HepG2 (cell line): ENCODE results near the gene HID1. TPM values are rescaled to one million over a fixed set of nuclear protein-coding genes. Genes with fewer than 3 reads are reported as not detected.

Source experiments
- MAFF ChIP-seq: IDR thresholded peaks from 2 replicates; pipeline ENCODE4 v1.6.1; 2011; ENCODE audit warnings: low read depth, low read length, improper control_type of control experiment
- SRY ChIP-seq: sonication (generic); formaldehyde crosslinking; IDR thresholded peaks from 2 replicates; pipeline ENCODE4 v1.8.0; 2022; ENCODE audit warnings: mild to moderate bottlenecking, missing genetic modification reagents
- ZNF354B ChIP-seq: sonication (generic); formaldehyde crosslinking; IDR thresholded peaks from 2 replicates; pipeline ENCODE4 v1.8.0; 2022; ENCODE audit warnings: mild to moderate bottlenecking, missing genetic modification reagents
- ZSCAN21 ChIP-seq: sonication (generic); formaldehyde crosslinking; IDR thresholded peaks from 2 replicates; pipeline ENCODE4 v1.8.0; 2022; ENCODE audit warnings: mild to moderate bottlenecking, missing genetic modification reagents, moderate library complexity, borderline replicate concordance
- polyA plus RNA-seq, 8 experiments: library from polyadenylated mRNA; depleted of rRNA in 3 of 8; stranded (reverse) in 7 of 8; unstranded in 1 of 8; fragments of >200 nt; fragmentation: Illumina TruSeq in 4 of 8; extraction: Trizol in 4 of 8; gene quantifications; 2 replicates each; pipeline versions ENCODE4 v1.2.1 to v1.2.3, GENCODE V29; 2011 to 2016; ENCODE audit warnings: low read depth in 4 of 8, missing spikeins in 1 of 8, mixed read lengths in 1 of 8; ENCODE audit not compliant: insufficient read depth in 1 of 8
- total RNA-seq, 5 experiments: library from RNA; depleted of rRNA; stranded (reverse); fragments of >200 nt; fragmentation: Illumina TruSeq; extraction: Trizol; gene quantifications; 2 replicates each; pipeline ENCODE4 v1.2.3, GENCODE V29; 2016; ENCODE audit warnings: low read depth in 1 of 5
- TF ChIP-seq, protein P1 (sequence below): sonication (generic); formaldehyde crosslinking; IDR thresholded peaks from 2 replicates; pipeline ENCODE4 v1.4.0; 2020; ENCODE audit warnings: missing genetic modification reagents
- TF ChIP-seq, protein P2 (sequence below): sonication (generic); formaldehyde crosslinking; IDR thresholded peaks from 2 replicates; pipeline ENCODE4 v1.4.0; 2020; ENCODE audit warnings: missing genetic modification reagents
- TF ChIP-seq, protein P3 (sequence below): sonication (generic); formaldehyde crosslinking; IDR thresholded peaks from 2 replicates; pipeline ENCODE4 v1.5.1; 2020; ENCODE audit warnings: mild to moderate bottlenecking, moderate library complexity, missing genetic modification reagents

Gene HID1
- total and polyA plus RNA-seq, 2 of the 13 experiments (the other 11 are each of a cell fraction or from before 2014, with no cell fraction given), result 2.1 to 10.6 TPM

- TF ChIP-seq, protein P1, sequence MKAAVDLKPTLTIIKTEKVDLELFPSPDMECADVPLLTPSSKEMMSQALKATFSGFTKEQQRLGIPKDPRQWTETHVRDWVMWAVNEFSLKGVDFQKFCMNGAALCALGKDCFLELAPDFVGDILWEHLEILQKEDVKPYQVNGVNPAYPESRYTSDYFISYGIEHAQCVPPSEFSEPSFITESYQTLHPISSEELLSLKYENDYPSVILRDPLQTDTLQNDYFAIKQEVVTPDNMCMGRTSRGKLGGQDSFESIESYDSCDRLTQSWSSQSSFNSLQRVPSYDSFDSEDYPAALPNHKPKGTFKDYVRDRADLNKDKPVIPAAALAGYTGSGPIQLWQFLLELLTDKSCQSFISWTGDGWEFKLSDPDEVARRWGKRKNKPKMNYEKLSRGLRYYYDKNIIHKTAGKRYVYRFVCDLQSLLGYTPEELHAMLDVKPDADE (CRISPR knock-in tag), result no peak
- TF ChIP-seq SRY (CRISPR knock-in tag) (no peak), MAFF (no peak), ZNF354B (CRISPR knock-in tag) (0 out of 2 replicates have a peak, but pooled peaks have one; percentile 4), ZSCAN21 (CRISPR knock-in tag) (no peak)
- TF ChIP-seq, protein P2, sequence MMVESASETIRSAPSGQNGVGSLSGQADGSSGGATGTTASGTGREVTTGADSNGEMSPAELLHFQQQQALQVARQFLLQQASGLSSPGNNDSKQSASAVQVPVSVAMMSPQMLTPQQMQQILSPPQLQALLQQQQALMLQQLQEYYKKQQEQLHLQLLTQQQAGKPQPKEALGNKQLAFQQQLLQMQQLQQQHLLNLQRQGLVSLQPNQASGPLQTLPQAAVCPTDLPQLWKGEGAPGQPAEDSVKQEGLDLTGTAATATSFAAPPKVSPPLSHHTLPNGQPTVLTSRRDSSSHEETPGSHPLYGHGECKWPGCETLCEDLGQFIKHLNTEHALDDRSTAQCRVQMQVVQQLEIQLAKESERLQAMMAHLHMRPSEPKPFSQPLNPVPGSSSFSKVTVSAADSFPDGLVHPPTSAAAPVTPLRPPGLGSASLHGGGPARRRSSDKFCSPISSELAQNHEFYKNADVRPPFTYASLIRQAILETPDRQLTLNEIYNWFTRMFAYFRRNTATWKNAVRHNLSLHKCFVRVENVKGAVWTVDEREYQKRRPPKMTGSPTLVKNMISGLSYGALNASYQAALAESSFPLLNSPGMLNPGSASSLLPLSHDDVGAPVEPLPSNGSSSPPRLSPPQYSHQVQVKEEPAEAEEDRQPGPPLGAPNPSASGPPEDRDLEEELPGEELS (CRISPR knock-in tag), result no peak
- TF ChIP-seq, protein P3, sequence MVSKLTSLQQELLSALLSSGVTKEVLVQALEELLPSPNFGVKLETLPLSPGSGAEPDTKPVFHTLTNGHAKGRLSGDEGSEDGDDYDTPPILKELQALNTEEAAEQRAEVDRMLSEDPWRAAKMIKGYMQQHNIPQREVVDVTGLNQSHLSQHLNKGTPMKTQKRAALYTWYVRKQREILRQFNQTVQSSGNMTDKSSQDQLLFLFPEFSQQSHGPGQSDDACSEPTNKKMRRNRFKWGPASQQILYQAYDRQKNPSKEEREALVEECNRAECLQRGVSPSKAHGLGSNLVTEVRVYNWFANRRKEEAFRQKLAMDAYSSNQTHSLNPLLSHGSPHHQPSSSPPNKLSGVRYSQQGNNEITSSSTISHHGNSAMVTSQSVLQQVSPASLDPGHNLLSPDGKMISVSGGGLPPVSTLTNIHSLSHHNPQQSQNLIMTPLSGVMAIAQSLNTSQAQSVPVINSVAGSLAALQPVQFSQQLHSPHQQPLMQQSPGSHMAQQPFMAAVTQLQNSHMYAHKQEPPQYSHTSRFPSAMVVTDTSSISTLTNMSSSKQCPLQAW (CRISPR knock-in tag), result peak; percentile 48; the same call in 1 of the 2 replicates
- TF ChIP-seq, all 625 proteins: peak for 8
Measured at GRCh38 chr17:74981318-74981978, 8.9 kb upstream of the HID1 start (continued).
